ENCODE results near the gene GJA4.
"Not testable (repeated sequence)": the region's sequence is repeated elsewhere in the genome, so short reads cannot be mapped to it uniquely, and the experiment has no call there.

Gene GJA4

DNA sequence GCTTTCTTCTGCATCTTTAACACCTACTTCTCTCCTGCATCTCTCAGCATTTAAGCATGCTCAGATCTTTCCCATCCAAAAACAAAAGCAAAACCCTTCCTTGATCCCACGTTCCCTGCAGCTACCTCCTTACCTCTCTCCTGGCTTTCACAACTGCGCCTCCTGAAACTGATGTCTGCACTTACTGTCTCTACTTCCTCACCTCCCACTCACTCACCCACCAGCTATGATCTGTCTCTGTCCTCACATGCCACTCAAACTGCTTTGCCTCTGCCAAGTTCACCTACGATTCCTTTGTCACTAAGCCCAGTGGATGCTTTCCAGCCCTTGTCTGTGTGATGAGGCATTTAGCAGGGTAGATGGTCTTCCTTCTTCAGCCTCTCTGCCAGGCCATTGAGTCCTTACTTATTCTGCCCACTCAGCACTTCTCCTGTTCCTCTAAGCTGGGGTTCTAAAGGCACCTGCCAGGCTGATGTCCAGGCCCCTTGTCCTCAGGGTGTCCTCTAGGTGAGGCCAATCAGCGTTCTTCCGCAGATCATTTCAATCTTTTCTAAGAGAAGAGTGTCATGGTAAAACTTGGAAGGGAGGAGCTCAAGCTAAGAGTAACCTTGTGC lies 21.8 kb upstream of the GJA4 start:
- no peak for DNase-seq

DNA sequence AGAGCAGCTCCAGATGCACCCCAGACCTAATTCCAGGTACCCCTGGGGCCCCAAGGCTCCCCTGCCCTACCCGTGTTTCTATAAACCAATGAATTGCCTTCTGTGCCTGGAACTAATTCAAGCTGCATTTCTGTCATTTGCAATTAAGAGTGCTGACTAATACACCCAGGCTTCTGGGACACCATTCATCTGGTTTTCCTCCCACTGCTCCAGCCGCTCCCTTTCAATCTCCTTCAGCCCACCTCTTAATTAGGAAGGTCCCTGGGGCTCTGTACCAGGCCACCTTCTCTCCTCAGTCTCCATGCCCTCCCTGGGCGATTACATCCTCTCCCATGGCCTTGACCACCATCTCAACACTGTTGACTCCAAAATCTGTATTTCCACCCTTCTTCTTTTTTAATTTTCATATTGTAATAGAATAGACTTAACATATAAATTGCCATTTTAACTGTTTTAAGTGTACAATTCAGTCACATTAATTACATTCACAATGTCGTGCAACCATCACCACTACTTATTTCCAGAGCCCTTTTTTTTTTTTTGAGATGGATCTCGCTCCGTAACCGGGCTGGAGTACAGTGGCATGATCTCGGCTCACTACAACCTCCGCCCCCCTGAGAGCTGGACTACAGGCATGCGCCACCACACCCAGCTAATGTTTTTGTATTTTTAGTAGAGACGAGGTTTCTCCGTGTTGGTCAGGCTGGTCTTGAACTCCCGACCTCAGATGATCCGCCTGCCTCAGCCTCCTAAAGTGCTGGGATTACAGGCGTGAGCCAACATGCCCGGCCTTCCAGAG lies 21.0 kb upstream of the GJA4 start:
- DNase-seq: no peak

DNA sequence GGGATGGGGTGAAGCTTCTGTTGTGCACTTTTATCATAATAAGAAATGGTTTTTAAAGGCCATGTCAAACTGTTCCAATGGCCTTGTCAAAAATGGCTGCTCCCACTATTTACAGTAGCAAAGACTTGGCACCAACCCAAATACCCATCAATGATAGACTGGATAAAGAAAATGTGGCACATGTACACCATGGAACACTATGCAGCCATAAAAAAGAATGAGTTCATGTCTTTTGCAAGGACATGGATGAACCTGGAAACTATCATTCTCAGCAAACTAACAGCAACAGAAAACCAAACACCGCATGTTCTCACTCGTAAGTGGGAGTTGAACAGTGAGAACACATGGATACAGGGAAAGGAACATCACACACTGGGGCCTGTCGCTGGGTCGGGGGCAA lies 19.7 kb upstream of the GJA4 start:
- DNase-seq: not testable (repeated sequence)

DNA sequence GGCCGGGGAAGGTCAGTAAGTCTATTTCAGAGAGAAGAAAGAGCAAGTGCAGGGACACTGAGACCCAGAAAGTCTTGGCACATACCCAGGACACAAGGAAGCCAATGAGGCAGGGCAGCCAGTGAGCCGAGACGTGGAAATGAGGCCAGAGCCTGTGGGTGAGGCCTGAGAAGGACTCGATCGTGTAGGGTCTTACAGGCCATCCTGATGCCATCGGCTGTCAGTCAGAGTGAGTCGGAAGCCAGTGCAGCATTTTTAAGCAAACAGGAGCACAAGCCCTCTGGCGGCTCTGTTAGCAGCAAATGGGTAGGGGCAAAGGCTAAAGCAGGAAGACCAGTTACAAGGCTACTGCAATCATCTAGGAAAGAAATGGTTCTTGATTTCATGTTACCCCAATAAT lies 17.8 kb upstream of the GJA4 start:
- no peak for DNase-seq

DNA sequence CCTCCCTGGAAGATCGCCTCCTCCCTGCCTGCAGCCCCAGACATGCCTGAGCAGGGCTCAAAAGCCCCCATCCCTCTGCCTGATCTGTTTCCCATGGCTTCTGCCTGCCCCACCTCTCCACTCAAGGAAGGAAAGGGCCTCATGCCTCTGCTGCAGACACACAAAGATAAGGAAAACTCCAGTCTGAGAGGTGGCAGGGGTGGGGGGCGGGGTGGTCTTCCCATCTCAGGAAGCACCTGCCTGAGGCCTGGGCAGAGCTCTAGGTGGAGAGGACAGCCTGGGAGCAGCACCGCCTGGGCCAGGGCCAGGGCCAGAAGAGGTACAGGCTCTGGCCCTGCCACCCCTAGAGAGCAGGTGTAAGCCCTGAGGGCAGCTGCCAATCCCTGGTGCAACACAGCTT lies 15.9 kb upstream of the GJA4 start:
- DNase-seq: no peak

DNA sequence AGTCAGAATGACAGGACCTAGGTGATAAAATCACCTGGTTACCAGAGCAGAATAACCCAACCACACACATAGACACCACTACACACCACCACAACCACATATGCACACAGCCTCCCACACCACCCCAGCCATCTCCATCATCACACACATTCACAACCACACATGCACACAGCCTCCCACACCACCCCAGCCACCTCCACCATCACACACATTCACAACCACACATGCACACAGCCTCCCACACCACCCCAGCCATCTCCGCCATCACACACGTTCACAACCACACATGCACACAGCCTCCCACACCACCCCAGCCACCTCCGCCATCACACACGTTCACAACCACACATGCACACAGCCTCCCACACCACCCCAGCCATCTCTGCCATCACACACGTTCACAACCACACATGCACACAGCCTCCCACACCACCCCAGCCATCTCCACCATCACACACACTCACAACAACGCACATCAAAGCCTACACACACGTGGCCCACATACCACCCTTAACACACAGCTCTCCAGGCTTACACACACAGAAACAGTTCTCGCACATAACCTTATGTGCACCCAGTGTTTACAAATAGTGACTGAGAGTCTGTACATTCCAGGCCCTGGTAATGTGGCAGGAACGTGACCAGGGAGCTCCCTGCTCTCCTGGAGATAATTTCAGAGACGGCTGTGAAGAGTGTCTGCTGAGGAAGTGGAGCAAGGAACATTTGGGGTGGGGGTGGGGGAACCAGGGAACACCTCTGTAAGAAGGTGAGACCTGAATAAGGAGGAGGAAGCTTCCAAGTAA lies 15.1 kb upstream of the GJA4 start:
- DNase-seq: no peak

DNA sequence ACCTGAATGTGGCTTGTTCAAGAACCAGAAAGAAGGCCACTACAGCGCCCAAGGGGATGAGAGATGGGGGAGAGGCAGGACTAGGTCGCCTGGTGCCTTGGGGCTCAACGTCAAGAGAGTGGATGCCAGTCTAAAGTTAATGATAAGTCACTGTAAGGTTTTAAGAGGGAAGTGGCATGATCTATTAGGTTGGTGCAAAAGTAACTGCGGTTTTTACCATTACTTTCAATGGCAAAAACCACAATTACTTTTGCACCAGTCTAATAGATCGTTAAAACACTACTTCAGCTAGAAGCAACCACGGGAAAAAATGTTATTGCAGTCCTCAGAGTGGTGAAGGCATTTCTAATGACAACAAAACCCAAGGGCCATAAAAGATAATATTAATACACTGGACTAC lies 14.4 kb upstream of the GJA4 start:
- no peak for DNase-seq

DNA sequence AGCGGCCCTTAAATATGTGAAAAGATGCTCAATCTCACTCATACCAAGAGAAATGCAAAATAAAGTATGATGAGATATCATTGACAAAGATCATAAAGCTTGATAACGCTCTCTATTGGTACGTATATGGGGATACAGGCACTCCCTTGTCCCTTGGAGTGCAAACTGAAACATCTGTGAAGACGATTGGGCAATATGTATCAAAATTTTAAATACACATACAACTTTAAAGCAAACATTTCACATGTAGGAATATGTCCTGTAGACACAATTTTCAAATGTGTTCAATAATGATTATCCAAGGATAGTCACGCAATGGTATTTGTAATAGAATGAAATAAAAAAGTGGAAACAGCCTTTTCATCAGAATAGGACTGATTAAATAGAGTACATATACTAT lies 13.8 kb upstream of the GJA4 start:
- no peak for DNase-seq

DNA sequence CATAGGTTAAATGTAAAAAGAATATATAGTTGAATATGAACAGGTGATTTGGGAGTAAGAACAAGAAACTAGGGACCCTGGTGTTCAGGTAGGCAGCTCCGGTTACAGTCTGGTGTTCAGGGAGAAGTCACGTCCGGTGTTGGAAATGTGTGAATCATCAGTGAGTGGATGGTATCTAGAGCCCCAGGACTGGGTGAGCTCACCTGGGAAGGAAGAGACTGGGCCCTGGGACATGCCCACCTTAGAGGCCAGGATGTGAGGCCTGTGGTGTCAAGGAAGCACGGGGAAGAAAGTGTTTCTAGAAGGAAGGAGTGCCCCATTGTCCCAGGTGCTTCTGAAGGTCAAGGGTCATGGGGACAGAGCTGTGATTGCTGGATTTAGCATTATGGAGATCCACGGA lies 13.3 kb upstream of the GJA4 start:
- no peak for DNase-seq

DNA sequence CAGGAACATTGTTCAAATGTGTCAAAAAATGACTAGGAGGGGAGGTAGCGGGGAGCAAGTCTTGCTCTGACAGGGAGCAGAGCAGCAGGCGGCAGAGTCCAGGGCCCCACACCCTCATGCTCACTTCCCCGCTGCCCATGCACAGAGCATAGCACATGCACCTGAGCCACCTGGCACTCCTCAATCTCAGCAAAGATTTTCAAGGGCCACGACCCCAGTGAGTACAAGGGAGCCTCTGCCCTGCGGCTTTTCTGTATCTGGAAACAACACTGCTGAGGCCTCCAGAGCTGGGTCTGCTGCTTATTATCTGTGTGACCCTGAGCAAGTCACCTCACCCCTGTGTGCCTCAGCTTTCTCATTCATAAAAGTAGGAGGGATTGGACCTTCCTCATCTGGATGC lies 12.8 kb upstream of the GJA4 start:
- no peak for DNase-seq

DNA sequence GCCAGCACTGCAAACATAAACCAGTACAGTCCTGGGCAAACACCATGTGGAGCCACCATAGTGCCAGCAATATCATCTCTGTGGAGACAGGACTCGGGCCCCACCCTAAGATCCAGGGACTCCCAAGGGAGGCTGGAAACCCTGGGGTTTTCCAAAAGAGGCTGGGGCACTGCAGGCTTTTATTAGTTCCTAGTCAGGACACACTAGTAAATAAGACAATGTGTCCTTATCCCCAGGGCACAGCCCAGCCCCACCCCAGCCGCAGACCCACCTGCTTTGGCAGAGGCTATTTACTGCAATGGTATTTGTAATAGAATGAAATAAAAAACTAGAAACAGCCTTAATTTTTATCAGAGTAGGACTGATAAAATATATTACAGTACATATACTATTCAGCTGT lies 12.3 kb upstream of the GJA4 start:
- DNase-seq: no peak

DNA sequence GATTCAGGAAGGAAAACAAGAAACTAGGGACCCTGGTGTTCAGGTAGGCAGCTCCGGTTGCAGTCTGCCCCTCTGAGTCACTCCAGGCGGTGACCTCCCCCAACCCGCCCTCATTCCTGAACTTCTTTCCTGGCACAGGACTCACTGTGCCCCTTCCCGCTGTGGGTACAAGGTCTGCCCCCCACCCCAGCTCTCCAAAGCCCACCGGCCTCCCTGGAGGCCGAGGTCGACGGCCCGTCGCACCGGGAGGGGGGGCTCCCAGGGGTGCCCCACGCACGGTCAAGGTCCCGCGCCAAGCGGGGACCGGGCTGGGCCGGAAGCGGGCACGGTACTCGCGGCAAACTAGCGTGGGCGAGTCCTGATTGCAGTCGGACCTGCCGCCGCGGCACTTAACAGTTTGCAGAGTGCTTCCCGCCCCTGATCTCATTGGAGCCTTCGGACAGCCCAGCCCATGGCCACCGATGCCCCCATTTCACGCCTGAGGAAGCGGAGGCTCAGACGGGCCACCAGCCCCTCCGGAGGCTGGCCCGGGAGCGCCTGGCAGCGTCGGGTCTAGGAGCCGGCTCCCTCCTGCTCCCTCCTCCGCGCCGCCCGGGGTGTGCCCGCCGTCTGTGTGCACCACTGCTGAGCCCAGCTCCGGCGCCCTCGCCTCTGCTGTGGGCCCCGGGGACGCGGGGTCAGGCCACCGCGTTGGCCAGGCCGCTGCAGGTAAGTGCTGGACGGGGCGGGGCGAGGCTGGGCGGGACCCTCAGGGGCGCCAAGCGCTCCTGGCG lies 11.5 kb upstream of the GJA4 start, which contains the start of gene GJB3:
GJB3 (plus strand) TSS at position 144 of the 773 bp plus-strand sequence. CDS start 3,549 bp downstream, outside the sequence.
- DNase-seq: no peak

DNA sequence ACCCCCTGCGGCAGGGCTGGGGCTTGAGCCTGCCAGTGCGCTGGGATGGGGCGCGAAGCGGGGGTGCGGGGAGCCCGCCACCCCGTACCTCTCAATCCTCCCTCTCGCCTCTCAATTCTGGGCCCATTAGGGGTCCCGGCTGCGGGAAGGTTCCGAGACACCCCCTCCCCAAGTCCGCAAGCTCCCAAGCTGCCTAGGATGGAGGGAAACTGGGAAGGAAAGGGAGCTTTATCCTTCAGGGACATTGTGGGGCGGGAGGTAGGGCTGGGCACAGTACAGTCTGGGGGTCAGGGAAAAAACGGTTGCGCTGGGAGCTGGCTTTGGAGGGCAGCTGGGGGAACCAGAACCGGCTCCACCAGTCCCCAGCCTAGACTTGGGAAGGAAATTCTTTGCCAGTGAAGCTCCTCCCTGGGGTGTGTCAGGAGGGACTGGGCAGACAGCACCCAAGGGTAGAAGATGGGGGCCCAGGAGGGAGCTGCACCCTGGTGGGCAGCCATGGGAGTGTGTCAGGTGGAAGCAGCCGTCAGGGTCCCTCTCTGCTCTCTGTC lies 10.9 kb upstream of the GJA4 start:
- no peak for DNase-seq

DNA sequence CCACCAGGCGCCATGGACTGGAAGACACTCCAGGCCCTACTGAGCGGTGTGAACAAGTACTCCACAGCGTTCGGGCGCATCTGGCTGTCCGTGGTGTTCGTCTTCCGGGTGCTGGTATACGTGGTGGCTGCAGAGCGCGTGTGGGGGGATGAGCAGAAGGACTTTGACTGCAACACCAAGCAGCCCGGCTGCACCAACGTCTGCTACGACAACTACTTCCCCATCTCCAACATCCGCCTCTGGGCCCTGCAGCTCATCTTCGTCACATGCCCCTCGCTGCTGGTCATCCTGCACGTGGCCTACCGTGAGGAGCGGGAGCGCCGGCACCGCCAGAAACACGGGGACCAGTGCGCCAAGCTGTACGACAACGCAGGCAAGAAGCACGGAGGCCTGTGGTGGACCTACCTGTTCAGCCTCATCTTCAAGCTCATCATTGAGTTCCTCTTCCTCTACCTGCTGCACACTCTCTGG lies 8.0 kb upstream of the GJA4 start:
- no peak for DNase-seq

DNA sequence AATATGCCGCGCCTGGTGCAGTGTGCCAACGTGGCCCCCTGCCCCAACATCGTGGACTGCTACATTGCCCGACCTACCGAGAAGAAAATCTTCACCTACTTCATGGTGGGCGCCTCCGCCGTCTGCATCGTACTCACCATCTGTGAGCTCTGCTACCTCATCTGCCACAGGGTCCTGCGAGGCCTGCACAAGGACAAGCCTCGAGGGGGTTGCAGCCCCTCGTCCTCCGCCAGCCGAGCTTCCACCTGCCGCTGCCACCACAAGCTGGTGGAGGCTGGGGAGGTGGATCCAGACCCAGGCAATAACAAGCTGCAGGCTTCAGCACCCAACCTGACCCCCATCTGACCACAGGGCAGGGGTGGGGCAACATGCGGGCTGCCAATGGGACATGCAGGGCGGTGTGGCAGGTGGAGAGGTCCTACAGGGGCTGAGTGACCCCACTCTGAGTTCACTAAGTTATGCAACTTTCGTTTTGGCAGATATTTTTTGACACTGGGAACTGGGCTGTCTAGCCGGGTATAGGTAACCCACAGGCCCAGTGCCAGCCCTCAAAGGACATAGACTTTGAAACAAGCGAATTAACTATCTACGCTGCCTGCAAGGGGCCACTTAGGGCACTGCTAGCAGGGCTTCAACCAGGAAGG lies 7.4 kb upstream of the GJA4 start:
- no peak for DNase-seq

DNA sequence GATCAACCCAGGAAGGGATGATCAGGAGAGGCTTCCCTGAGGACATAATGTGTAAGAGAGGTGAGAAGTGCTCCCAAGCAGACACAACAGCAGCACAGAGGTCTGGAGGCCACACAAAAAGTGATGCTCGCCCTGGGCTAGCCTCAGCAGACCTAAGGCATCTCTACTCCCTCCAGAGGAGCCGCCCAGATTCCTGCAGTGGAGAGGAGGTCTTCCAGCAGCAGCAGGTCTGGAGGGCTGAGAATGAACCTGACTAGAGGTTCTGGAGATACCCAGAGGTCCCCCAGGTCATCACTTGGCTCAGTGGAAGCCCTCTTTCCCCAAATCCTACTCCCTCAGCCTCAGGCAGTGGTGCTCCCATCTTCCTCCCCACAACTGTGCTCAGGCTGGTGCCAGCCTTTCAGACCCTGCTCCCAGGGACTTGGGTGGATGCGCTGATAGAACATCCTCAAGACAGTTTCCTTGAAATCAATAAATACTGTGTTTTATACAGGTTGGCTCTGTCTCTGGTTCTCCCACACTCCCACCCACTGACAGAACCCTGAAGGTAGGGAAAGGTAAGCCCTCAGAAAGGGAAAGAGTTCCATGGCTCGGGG lies 6.8 kb upstream of the GJA4 start:
- no peak for DNase-seq

DNA sequence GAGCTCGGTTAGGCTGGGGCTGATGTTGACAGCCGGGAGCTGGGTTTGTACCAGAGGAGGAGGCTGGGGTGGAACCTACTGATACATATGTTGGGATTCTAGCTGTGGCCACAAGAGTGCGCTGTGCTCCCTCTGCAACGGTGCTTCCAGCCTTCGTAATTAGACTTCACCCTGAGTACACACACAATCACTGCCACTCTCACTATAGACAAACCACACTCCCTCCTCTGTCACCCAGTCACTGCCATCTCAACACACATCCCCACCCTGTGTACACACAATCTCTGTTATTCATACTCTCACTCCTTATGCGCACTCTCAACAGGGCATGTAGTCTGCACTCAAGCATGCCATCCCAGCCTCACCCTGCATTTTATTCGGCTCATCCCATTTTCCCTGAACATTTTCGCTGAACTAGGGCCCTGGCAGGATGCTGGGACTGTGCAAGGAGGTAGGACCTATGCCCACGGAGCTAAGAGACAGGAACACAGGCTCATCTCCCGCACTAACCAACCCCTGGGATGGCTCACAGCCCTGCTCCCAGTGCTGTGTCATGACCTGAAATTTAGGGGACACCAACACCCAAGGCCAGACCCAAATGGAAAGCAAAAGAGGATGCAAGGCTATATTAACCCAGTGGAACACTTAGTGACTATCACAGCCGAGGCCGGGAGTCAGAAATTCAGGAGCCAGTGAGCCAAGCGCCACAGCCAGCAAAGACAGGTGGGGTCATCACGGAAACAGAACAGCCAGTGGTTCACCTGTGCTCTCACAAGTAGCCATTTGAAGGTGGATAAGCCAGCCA lies 6.1 kb upstream of the GJA4 start:
- DNase-seq: peak; percentile 43

DNA sequence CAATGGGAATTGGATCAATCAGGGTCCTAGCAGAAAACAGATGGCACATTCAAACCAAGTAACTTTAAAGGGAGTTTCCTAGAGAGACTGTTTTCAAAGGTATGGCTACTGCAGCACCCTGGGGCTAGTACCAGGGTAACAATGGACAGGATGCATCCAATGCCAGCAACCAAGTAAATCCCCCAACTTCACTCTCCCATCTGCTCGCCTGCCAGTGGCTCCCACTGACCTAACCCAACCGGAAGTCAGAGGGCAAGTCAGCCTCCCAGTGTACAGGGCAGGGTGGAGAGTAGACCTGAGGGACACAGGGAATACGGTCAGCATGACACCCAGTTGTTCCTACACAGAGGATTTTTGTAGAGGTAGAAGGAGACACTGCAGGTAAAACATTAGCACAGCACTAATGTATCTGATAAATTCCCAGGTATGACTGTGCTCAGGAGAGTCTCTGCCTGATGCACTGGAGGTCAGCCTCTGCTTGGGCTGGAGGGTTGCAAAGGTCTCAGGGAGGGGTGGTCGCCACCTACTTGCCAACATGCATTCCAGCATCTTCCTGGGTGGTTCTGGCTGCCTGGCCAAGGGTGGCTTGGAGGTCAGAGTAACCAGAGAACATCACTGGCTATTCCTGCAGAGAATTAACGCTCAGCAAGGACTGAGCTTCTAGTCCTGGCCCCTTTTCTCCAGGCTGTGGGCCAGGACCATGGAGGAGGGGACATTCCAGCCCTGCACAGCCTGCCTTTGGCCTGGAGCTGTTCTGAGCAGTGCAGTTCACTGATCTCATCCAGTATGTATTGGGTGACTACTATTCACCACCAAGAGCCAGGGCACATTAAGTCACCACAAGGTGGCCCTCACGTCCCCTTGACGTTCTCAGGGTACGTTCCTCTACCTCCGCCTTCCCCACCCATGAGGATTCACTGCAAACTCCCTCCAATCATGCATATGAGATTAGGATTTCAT lies 5.1 kb upstream of the GJA4 start:
- DNase-seq: no peak

DNA sequence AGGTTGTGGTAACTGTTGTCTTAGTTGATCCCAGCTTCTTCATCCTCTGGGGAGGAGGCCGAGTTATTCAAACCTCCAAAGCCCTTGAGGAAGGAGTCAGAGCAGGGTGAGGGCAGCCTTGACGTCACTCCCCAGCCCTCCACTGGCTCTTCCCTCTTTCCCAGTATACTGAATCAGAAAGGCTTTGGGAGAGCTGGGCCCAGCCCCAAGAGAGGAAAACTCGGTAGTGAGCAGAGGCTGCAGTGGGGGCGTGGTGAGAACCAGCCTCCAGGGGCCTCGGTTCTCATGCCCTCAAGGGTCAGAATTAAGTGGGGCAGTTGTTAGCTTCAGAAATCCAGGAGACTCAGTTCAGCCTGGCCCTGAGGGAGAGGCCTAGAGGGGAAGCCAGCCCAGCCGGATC lies 1.8 kb upstream of the GJA4 start:
- DNase-seq: no peak

DNA sequence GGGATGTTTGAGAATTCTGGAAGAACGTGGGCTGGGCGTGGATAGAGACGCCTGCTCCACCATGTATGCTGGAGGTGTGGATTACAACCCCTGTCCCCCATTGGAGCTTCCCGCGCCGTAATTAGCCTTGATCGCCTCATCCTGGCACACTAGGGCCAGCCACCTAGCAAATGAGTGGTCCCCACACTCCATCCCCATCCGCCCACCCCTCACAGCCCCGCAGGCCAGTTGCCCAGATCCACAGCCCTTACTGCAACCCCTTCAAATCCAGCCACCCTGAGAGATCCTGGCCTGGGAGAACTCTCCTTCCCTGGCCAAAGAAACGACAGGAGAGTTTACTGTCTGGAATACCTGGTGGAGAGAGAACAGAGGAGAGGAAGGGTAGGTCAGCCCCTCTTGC lies 375 bp upstream of the GJA4 start:
- no peak for DNase-seq
